ENCODE data around the gene TMEM134.

- no peak for TF ChIP-seq CTCF (IDR thresholded peaks at IDR 0.05)
- no peak for TF ChIP-seq POLR2A (IDR thresholded peaks at IDR 0.05)
- no peak for TF ChIP-seq POLR2AphosphoS5 (IDR thresholded peaks at IDR 0.05)
These were observed 48.9 kb downstream of the TMEM134 start for GRCh38 chr11:67420147-67420645.
